MG63 (cell line): ENCODE results near the gene ALG12. TPM values are rescaled to one million over a fixed set of nuclear protein-coding genes. Genes with fewer than 3 reads are reported as not detected.

Source experiments
- DNase-seq: peaks from one replicate; pipeline ENCODE4 v3.0.0-alpha.2; 2020
- H3K27me3 ChIP-seq: fragments of 250-450 bp; sonication (Bioruptor Pico); 2 replicates; pipeline ENCODE4 v1.5.1; 2020; ENCODE audit warnings: mild to moderate bottlenecking, moderate library complexity
- H3K36me3 ChIP-seq: fragments of 250-450 bp; sonication (Bioruptor Pico); 2 replicates; pipeline ENCODE4 v1.5.1; 2020; ENCODE audit warnings: mild to moderate bottlenecking, moderate library complexity
- H3K4me3 ChIP-seq: fragments of 250-450 bp; sonication (Bioruptor Pico); 2 replicates; pipeline ENCODE4 v1.5.1; 2020; ENCODE audit warnings: mild to moderate bottlenecking, moderate library complexity
- H3K9me3 ChIP-seq: fragments of 250-450 bp; sonication (Bioruptor Pico); 2 replicates; pipeline ENCODE4 v1.5.1; 2020; ENCODE audit warnings: mild to moderate bottlenecking, moderate library complexity
- total RNA-seq: library from RNA; depleted of rRNA; stranded (reverse); fragments of >200 nt; shearing (Covaris generic); gene quantifications from 2 replicates; pipeline ENCODE4 v1.2.3, GENCODE V29; 2014; ENCODE audit warnings: low replicate concordance; rRNA removed

The ALG12 gene
- 14.1 and 34.2 TPM in 2 replicates for total RNA-seq

DNA sequence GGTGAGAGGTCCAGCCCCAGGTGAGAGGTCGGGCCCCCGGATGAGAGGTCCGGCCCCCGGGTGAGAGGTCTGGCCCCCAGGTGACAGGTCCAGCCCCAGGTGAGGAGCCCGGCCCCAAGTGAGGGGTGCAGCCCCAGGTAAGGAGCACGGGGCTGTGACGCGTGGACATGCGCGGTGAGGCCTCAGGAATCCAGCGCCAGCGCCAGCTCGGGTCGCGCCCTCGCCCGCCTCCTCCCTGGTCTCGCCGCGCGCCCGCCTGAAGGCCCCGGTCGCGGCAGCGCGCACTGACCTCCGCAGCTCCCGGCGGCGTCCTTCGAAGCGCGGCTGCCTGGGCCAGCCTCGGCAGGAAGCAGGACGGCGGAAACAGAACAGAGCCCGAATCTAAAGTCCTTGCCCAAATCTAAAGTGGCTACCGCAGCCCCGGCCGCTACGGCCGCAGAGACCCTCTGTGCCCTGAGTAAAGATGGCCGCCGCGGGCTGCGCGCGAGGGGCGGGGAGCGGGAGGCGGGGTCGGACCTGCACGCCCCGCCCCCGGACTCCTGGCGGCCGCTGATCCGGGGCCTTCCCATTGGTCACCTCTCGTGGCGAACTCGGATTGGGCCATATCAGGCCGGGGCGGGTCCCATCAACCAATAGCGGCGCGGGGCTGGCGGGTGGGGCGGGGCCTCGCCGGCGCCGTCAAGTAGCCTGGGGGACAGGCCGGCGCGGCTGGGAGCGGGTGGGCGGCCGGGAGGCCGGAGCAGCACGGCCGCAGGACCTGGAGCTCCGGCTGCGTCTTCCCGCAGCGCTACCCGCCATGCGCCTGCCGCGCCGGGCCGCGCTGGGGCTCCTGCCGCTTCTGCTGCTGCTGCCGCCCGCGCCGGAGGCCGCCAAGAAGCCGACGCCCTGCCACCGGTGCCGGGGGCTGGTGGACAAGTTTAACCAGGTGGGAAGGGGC, at the start of gene ALG12, which contains the start of gene CRELD2:
Gene ALG12 (minus strand): TSS at position 465 of the 937 bp plus-strand sequence. CDS start 4,673 bp downstream, outside the sequence.
Gene CRELD2 (plus strand): TSS at position 661 of the 937 bp plus-strand sequence. CDS start 136 bp downstream, at position 797.
- DNase-seq: peak; percentile 96
- H3K9me3 ChIP-seq: no peaks in the 10 kb centered on the region
- peak within 1 kb of the TSS; percentile 64 for H3K4me3 ChIP-seq
- peaks cover 3% of the 10 kb centered on the region for H3K36me3 ChIP-seq
- H3K27me3 ChIP-seq: no peaks in the 10 kb centered on the region

DNA sequence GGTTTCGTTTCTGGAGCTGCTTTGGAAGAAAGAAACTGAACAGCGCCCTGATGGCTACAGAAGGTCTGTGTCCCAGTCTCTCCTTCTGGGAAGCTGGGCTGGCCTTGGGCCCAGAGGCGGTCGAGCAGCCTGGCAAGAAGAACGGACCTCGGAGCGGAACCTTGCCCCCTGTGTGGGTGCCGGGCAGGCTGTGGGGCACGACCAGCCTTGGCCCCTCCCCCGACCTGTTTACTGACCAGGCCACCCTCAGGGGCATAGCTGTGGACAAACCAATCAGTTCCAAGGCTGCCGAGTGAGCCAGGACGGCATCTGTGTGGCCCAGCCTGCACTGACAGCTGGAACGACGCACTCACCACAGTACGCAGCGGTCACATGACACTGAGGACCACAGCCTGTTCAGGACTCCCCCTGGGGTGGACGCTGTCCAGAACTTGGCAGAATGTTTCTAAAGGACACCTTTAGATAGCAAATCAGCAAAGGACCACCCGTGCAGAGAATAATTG, 49.5 kb upstream of the ALG12 start:
- peaks cover 18% of the 10 kb centered on the region for H3K36me3 ChIP-seq
- H3K4me3 ChIP-seq: no peak overlapping the region
- DNase-seq: no peak
- H3K9me3 ChIP-seq: no peaks in the 10 kb centered on the region
- H3K27me3 ChIP-seq: no peaks in the 10 kb centered on the region

DNA sequence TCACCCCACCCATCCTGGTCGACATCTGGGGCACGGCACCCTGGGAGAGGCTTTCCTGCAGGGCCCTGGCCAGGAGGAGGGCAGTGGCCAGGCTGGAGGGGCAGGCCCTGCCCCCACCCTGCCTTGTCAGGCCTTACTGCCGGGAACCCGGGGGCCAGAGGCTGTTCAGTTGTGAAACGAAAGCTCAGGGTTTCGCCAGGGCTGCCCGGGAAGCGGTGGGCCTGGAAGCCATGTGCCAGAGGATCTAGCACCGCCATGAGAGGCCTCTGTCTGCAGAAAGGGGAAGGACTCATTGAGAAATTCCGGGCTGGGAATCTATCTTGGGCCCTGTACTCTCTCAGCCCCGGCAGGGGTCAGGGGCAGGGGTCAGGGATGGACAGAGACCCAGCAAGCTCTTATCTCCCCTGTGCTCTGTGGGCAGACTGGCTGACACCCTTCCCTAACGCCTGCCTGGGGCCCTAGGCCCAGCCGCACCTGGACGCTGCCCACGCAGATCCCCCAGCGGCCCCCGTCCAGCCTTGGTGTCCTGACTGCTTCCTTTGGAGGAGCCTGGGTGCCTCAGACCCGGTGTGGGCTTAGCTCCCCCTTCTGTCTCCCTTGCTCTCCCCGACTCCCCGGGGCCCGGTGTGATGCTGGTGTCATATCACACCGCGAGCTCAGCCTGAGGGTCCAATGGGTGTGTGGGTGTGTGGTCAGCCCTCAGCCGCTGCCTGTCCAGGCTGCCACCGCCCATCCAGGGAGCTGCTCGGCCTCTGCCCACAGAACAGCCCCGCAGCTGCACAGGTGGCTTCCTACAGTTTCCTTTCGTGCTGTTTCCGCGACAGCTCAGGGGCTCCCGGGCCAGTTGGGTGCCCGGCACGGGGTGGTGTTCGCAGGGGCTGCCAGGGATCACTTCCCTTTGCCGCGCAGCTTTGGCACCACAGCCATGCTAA, 48.8 kb upstream of the ALG12 start:
- Histone ChIP-seq H3K9me3 (no peaks in the 10 kb centered on the region), H3K4me3 (no peak overlapping the region), H3K36me3 (peaks cover 23% of the 10 kb centered on the region), H3K27me3 (no peaks in the 10 kb centered on the region)
- DNase-seq: no peak

DNA sequence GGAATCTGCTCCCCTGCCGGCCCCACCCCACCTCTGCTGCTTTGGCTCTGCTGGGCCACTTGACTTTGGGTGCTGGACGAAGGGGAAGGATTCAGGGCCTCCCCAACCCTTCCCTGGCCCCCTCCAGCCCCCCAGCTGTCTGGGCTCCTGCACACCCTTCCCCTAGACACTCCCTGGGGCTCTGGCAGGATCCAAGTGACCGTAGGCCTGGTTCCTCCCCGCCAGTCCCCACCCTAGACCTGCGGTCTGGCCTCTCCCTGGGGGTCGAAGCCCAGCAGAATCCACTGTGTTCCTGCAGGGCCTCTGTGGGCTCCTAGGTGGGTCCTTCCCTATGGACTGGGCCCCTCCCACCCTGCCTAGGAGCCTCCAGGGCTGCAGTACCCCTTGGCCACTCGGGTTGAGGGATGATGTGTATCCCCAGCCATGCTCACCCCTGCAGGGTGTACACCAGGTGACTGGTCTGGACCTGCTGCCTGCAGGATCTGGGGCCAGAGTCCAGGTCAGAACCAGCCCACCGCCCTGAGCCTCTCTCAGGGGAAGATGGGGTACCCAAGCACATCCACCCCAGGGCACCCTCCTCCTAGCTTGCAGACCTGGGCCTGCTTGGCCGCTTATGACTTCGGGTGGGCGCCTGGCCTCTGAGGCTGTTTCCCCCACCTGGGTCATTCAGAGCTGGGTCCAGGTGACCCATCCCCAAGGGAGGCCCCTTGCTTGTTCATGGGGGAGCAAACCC, 48.0 kb upstream of the ALG12 start:
- no peak for DNase-seq
- Histone ChIP-seq H3K36me3 (peaks cover 28% of the 10 kb centered on the region), H3K9me3 (no peaks in the 10 kb centered on the region), H3K27me3 (no peaks in the 10 kb centered on the region), H3K4me3 (no peak overlapping the region)

DNA sequence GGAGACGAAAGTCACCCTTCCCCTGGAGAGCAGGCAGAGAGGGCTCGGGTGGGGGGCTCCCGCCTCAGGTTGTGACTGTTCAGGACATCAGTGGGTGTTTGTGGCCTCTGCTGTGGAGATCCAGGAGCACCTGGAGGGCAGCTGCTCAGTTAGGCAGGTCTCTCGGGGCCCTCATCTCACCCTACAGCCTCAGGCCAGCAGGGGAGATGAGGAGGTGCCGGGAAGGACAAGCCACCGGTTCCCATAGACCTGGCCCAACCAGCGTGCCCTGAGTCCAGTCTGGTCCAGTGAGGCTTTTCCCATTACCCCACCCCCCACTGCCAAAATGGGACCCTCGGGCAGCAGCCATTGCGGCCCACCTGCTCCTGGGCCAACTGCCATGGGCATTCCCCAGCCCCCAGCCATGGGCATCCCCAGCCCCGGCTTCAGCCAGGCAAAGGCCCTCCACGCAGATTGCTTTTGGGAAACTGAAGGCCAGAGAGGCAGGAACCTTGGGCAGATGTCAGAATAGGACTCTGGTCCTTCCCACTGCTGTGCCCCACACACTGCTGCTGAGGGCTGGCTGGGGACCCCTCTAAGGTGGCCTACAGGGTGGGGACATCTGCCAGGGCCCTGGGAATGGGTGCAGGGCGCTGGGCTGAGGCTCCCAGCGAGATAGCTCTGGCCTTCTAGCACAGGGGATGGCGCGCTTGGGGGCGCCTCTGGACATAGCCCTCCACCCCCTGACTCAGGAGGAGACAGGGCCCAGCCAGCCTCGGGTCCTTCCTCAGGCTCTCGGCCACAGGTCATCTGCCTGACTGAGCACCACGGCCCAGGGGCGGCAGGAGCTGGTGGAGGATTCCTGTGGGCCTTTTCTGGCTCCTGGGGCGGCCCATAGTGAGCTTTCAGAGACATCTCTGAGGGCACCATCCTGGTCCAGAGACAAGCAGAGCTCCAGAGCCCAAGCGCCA, 47.1 kb upstream of the ALG12 start:
- H3K4me3 ChIP-seq: no peak overlapping the region
- no peak for DNase-seq
- H3K36me3 ChIP-seq: peaks cover 28% of the 10 kb centered on the region

DNA sequence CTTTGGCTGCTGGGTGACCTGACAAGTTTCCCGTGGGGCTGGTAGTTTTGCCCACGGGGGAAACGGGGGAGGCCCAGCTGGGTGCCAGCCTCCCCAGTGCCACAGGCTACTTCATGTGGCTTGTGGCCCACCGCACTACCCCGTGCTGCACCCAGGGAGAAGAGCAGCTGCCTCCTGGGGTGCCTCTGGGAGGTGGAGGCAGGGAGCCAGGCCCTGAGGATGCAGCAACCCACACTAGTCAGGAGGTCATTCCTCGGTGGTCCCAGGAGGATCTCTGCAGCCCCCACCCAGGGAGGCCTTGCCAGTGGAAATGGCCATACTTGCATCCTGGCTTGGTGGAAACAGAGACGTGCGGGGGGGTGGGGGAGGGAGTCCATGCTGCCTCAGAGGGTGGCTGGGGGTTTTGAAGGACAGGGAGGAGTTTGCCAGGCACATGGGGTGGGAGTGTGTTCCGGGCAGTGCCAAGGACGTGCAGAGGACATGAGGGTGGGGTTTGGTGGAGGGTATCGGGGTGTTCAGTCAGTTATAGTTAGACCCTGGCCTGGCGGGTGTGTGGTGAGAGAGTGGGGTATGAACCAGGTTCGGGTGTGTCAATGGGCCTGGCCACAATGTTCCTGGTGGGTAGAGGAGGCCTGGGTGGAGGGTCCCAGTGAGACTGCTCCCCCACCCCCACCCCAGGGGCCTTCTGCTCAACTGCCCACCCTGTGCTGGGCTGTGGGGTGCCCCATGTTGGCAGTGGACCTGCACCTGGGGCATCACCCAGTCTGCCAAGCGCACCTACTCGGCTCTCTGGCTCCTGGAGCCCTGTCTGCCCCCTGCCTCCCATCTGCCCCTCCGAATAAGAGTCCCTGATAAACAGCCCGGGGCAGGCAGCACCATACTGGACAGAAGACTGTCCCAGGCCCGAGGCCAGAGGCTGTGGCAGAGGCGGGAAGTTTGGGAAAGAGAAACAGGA, 46.2 kb upstream of the ALG12 start:
- Histone ChIP-seq H3K27me3 (no peaks in the 10 kb centered on the region), H3K9me3 (no peaks in the 10 kb centered on the region), H3K36me3 (peaks cover 28% of the 10 kb centered on the region), H3K4me3 (no peak overlapping the region)
- no peak for DNase-seq

More for the DNA sequence above, 47.1 kb upstream of the ALG12 start:
- no peaks in the 10 kb centered on the region for H3K27me3 ChIP-seq
- H3K9me3 ChIP-seq: no peaks in the 10 kb centered on the region

DNA sequence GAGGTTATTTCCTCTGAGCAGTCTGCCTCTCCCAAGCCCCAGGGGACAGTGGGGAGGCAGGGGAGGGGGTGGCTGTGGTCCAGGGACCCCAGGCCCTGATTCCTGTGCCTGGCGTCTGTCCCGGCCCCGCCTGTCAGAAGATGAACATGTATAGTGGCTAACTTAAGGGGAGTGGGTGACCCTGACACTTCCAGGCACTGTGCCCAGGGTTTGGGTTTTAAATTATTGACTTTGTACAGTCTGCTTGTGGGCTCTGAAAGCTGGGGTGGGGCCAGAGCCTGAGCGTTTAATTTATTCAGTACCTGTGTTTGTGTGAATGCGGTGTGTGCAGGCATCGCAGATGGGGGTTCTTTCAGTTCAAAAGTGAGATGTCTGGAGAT, 45.4 kb upstream of the ALG12 start:
- DNase-seq: no peak
- H3K36me3 ChIP-seq: peaks cover 28% of the 10 kb centered on the region
- no peak overlapping the region for H3K4me3 ChIP-seq
- H3K9me3 ChIP-seq: no peaks in the 10 kb centered on the region
- no peaks in the 10 kb centered on the region for H3K27me3 ChIP-seq

DNA sequence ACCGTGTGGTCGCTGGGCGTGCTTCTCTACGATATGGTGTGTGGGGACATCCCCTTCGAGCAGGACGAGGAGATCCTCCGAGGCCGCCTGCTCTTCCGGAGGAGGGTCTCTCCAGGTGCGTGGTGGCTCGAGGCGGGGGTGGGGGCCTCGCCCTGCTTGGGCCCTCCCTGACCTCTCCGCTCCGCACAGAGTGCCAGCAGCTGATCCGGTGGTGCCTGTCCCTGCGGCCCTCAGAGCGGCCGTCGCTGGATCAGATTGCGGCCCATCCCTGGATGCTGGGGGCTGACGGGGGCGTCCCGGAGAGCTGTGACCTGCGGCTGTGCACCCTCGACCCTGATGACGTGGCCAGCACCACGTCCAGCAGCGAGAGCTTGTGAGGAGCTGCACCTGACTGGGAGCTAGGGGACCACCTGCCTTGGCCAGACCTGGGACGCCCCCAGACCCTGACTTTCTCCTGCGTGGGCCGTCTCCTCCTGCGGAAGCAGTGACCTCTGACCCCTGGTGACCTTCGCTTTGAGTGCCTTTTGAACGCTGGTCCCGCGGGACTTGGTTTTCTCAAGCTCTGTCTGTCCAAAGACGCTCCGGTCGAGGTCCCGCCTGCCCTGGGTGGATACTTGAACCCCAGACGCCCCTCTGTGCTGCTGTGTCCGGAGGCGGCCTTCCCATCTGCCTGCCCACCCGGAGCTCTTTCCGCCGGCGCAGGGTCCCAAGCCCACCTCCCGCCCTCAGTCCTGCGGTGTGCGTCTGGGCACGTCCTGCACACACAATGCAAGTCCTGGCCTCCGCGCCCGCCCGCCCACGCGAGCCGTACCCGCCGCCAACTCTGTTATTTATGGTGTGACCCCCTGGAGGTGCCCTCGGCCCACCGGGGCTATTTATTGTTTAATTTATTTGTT, 44.8 kb upstream of the ALG12 start:
- H3K9me3 ChIP-seq: no peaks in the 10 kb centered on the region
- peaks cover 28% of the 10 kb centered on the region for H3K36me3 ChIP-seq
- no peaks in the 10 kb centered on the region for H3K27me3 ChIP-seq
- H3K4me3 ChIP-seq: peak overlapping the region; percentile 66
- no peak for DNase-seq

DNA sequence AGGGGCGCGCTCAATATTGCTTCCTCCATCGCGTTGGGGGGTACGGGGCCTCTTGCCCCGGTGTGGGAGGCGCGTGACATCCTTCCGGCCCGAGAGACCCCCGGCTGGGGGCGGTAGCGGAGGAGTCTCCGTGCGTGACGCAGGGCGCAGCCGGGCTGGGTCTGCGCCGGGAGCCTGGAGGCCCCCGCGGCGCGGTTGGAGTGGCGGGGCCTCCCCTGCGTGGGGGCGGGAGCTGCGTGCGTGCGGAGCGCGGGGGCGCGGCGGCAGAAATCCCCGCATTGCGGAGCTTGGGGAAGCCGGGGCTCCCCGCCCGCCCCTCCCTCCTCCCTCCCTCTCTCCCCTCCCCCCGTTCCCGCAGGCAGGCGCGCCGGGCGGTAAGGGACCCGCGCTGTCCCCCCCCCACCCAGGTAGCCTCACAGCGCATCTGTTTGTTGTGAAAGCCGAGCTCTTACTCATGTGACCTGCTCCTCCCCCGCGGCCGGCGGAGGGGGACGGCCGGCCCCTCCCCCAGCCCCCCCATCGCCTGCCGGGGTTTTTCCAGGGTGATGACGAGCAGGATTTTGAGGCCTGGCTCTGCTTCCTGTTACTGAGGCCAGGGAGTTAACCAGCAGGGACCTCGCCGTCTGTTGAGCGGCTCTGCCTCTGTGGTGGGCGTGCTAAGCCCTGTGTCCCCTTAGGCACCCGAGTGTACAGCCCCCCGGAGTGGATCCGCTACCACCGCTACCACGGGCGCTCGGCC, 43.9 kb upstream of the ALG12 start:
- no peaks in the 10 kb centered on the region for H3K27me3 ChIP-seq
- H3K4me3 ChIP-seq: peak overlapping the region; percentile 66
- H3K36me3 ChIP-seq: peaks cover 28% of the 10 kb centered on the region
- no peaks in the 10 kb centered on the region for H3K9me3 ChIP-seq
- DNase-seq: peak; percentile 86

DNA sequence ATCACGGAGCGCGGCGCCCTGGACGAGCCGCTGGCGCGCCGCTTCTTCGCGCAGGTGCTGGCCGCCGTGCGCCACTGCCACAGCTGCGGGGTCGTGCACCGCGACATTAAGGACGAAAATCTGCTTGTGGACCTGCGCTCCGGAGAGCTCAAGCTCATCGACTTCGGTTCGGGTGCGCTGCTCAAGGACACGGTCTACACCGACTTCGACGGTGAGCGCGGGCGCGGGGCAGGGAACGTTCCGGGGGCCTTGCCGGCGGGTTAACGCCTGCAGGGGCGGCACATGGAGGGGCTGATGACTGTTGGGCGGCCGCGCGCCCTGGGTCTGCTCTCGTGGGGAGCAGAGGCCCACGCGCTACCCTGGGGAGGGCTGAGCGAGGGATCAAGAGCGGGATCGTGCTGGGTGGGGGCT, 43.4 kb upstream of the ALG12 start:
- DNase-seq: no peak
- no peaks in the 10 kb centered on the region for H3K27me3 ChIP-seq
- no peaks in the 10 kb centered on the region for H3K9me3 ChIP-seq
- peaks cover 28% of the 10 kb centered on the region for H3K36me3 ChIP-seq
- H3K4me3 ChIP-seq: peak overlapping the region; percentile 66

DNA sequence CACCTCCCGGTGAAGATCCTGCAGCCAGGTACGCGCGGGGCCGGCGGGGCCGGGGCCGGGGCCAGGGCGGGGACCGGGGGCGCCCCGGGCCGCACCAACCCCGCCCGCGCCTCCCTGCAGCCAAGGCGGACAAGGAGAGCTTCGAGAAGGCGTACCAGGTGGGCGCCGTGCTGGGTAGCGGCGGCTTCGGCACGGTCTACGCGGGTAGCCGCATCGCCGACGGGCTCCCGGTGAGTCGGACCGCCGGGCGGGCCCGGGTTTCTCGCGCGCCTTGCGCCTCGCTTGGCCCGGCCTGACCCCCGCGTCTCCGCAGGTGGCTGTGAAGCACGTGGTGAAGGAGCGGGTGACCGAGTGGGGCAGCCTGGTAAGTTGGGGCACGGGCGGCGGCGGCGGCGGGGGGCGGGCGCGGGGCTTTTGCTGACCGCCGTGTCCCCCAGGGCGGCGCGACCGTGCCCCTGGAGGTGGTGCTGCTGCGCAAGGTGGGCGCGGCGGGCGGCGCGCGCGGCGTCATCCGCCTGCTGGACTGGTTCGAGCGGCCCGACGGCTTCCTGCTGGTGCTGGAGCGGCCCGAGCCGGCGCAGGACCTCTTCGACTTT, 42.9 kb upstream of the ALG12 start:
- peak; percentile 44 for DNase-seq
- peaks cover 28% of the 10 kb centered on the region for H3K36me3 ChIP-seq
- H3K4me3 ChIP-seq: peak overlapping the region; percentile 66
- H3K9me3 ChIP-seq: no peaks in the 10 kb centered on the region
- H3K27me3 ChIP-seq: no peaks in the 10 kb centered on the region

DNA sequence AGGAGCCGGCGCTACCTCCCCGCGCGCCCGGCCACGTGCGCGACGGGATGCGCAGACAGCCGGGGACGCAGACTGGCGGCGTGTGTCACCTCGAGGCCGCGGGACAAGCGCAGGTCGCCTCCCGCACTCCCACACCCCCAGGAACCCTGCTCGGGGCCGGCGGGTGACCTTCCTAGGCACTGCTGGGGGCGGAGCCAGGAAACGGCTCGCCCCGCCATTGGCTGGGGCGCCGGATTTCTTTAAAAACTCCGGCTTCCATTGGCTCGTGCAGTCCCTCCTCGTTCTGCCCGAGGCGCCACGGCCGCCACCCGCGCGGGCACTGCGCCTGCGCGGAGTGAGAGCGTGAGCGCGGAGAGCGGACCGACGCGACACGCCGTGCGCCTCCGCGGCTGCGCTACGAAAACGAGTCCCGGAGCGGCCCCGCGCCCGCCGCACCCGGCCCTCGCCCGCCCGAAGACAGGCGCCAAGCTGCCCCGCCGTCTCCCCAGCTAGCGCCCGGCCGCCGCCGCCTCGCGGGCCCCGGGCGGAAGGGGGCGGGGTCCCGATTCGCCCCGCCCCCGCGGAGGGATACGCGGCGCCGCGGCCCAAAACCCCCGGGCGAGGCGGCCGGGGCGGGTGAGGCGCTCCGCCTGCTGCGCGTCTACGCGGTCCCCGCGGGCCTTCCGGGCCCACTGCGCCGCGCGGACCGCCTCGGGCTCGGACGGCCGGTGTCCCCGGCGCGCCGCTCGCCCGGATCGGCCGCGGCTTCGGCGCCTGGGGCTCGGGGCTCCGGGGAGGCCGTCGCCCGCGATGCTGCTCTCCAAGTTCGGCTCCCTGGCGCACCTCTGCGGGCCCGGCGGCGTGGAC, 42.1 kb upstream of the ALG12 start, which contains the start of gene PIM3:
Gene PIM3 (plus strand): TSS at position 614 of the 846 bp plus-strand sequence. CDS start 176 bp downstream, at position 790.
- no peaks in the 10 kb centered on the region for H3K27me3 ChIP-seq
- H3K4me3 ChIP-seq: peak within 1 kb of the TSS; percentile 72
- DNase-seq: peak; percentile 94
- H3K9me3 ChIP-seq: no peaks in the 10 kb centered on the region
- peaks cover 28% of the 10 kb centered on the region for H3K36me3 ChIP-seq
